Esophagus muscularis mucosa (tissue), 3 donors: ENCODE measurements around the gene TMEM108.

Experiments used
- CTCF ChIP-seq, 3 experiments: fragments of 200-600 bp in 2 of 3; fragments of 450-650 bp in 1 of 3; sonication (generic) in 2 of 3; IDR thresholded peaks; one replicate each; pipeline ENCODE4 v1.5.1; 2017 to 2019; ENCODE audit warnings: antibody characterized with exemption in 3 of 3, mild to moderate bottlenecking in 2 of 3, moderate library complexity in 1 of 3
- POLR2AphosphoS5 ChIP-seq, 2 donors: sonication (generic); formaldehyde crosslinking; IDR thresholded peaks; one replicate each; pipeline ENCODE4 v1.6.1; 2017; ENCODE audit warnings: antibody characterized with exemption in 2 of 2

GRCh38 chr3:132997404-132998185 lies 40.6 kb upstream of the TMEM108 start:
- TF ChIP-seq CTCF (IDR thresholded peaks at IDR 0.05): no peak
- TF ChIP-seq POLR2AphosphoS5 (IDR thresholded peaks at IDR 0.05): no peak
